ENCODE measurements around the gene SND1.
A peak's percentile ranks its signal among the peaks of the same experiment; 100 is the strongest.
"Not testable (repeated sequence)": the region's sequence is repeated elsewhere in the genome, so short reads cannot be mapped to it uniquely, and the experiment has no call there.

The SND1 gene

GRCh38 chr7:127894588-127894987 is 242.6 kb downstream of the SND1 start:
- no peak for DNase-seq

DNA sequence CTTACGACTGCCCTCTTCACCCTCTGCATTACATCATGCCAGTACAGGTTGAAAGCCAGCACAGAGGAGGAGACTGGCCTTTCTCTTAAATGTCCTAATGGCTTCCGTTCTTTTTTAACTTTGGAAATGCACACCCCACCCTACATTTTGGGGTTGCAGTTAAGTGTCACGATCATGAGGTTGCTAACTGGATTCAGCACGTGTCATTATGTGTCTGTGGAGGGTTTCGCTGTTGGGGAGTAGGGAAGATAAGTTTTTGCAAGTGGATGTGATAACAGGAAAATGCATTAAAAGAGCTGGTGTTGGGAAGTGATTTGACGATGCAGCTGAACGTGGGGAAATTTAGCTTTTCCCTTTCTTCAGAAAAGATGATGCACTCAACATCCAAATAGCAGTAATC is 243.4 kb downstream of the SND1 start:
- DNase-seq: no peak

DNA sequence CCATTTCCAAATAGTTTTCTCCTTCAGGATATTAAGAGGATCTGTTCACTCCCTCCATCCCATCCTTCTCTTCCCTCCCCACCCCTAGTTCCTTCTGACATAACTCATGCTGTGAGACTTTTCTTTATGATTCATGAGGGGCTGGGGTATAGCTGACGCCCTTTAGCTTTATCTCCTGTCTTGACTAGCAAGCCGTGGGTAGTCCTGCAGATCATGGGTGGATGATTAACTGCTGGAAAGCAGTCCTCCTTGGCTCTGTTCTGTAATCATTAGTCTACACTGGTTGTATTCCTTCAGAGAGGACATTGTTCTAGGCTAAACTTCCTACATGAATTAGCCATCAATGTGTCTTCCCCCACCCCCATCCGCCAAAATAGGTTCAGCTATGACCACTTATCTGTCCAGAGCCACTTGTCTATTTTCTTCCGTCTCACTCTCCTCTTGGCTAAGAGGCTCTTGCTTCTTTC is 243.9 kb downstream of the SND1 start:
- DNase-seq: no peak

- DNase-seq: no peak
Observed at GRCh38 chr7:127896659-127897058, 244.7 kb downstream of the SND1 start.

DNA sequence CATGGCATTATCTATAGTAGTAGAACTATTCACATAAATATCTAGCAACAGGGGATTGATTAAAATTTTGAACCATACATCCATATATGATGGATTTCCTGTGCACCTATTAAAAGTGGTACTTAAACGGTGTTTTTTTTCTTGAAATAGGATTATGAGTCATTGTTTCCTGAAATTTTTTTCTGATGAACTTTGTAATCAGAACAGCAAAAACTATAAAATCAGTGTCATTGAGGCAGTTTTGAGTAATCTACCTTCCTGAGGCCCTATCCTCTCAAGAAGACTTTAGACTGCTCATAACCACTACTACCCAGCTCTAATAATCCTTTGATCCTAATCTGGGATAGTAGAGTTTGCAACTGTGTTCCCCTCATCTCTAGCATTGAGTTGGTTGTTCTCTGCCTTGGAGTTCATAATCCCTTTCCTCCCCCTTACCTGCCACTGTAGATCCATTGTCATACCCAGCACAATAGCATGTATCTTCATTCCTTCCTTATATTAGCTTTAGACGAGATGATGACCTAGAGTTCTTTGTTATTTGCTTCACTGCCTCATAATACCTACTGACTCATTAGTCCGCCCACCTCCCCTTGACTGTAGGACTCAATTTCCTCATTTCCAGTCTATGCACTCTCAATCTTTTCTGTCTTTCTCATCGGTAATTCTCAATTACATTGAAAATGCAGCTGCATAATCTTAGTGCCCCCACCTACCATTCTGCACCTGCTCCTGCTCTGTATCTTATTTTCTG is 245.9 kb downstream of the SND1 start:
- no peak for DNase-seq

GRCh38 chr7:127899411-127899810 is 247.4 kb downstream of the SND1 start:
- DNase-seq: peak in 1 of 2 experiments; percentile 21

- no peak for DNase-seq
Observed at GRCh38 chr7:127900141-127900540, 248.1 kb downstream of the SND1 start.

DNA sequence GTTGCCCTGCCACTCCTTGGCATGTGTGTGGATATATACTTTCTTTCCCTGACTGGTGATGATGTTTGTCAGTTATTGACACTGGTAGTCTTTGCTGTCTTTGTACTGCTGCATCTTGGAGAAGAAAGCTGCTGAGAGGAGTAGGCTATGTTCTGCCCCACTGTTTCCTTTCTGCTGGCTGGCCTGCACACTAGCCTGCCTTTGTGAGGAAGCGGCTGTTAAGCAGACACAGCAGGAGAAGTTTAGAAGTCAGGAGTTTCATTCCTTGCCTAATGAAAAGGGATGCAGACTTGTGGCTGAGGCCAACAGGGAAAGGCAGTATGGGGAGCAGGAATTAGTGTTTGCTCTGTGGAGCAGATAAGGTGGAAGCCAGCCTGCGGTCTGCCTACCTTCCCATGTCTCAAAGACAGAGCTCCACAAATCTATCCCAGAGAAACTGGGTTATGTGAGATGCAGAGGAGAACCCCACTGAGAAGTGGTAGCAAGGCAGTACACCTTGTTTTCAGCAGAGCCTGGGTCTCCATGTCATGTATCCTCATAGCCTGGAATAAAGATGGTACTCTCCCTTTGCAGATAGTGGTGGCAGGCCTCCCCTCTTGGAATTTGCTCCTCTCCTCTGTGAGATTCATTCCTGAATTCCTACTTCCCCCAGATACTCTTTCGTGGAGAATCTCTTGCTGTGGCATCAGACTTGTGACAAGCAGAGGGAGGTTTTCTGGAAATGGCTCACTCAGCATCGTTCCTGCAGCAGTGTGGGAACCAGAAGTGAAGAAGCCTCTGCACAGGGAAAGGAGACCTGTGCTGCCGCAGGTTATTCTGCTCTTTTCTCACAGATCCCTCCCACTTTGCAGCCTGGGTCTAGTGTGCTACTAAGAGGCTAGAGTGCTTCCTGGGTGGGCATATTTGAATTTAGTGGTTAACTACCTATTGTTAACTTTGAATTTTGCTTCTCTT is 249.0 kb downstream of the SND1 start:
- DNase-seq: no peak

DNA sequence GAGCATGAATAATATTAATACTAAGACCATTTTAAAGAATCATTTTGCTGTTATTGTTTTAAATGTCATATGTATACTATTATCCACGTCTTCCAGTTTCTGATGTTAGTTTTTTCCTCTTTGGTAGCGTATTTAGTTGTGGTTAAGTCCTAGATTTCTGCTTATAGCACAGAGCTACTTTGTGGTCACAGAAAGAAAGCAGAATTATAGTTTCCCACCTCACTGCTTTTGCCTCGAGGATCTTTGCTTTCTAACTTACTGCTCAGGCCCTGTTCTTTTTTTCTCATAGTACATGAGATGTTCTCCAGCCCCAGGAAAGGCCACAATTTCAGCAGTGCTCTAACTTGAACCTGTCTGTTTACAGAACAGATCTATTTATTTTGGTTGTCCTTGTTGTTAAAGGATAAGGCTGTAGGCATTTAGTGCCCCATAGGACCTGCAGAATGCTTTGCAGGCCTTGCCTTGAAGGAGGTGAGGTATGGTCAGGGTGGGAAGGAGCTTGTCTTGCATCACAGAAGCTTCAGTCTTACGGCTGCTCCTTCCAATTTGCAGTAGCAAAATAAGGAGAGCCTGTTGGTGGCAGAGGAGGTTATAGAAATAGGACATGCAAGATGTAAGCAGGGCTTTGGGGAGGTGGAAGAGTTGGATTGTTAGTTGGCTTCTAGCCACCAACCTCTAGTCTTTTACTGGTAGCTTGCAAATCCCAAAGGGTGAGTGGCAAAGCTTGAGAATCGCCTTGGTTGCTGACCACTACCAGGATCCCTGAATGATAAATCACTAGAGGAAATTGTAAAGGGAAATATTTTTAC is 250.1 kb downstream of the SND1 start:
- DNase-seq: no peak

GRCh38 chr7:127902753-127903152 is 250.8 kb downstream of the SND1 start:
- not testable (repeated sequence) for DNase-seq

GRCh38 chr7:127903892-127904669 is 252.1 kb downstream of the SND1 start:
- no peak for DNase-seq

- DNase-seq: no peak
Observed at GRCh38 chr7:127904670-127904985, 252.6 kb downstream of the SND1 start.

- no peak for DNase-seq
Observed at GRCh38 chr7:127905021-127905420, 253.0 kb downstream of the SND1 start.

GRCh38 chr7:127905491-127906330 is 253.7 kb downstream of the SND1 start:
- DNase-seq: no peak

DNA sequence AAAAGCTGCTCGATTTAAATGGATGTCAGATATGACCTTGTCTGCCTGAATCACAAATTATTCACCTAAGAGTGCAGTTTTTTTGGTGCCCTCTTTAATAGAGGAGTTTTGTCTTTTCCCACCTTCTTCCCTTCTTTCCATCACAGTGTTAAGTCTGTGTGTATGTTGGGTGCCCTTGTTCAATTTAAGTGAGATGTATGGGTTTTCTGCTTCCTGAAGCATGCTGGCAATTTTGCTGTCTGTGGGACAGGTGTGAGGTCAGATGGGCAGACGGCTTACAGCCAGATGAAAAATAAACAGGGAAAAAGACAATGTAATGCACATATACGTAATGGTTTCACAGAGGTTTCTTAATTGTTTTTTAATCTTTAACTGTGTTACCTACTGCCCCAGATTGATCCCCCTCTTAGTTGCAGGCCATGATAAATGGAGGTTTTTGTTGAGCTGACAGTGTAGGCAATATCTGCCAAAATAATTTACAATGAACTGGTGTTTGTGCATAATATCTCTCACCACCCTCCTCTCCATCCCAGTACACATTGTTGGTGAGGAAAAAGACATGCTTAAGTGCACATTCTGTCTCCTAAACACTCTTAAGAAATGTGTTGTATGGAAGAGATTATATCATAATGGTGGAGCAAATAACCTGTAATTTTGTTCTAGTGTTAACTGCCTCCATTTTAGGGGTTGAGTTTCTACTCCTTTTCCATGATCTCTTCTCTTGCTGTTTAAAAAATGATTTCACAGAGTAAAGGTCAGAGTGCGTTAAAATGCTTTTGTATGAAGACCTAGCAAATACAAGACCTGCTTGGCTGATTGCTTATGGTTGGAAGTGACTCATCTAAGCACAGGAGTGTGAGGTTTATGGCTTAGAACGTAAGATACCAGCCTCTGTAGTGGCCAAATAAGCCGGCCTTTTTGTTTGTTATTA is 255.4 kb downstream of the SND1 start:
- DNase-seq: no peak

DNA sequence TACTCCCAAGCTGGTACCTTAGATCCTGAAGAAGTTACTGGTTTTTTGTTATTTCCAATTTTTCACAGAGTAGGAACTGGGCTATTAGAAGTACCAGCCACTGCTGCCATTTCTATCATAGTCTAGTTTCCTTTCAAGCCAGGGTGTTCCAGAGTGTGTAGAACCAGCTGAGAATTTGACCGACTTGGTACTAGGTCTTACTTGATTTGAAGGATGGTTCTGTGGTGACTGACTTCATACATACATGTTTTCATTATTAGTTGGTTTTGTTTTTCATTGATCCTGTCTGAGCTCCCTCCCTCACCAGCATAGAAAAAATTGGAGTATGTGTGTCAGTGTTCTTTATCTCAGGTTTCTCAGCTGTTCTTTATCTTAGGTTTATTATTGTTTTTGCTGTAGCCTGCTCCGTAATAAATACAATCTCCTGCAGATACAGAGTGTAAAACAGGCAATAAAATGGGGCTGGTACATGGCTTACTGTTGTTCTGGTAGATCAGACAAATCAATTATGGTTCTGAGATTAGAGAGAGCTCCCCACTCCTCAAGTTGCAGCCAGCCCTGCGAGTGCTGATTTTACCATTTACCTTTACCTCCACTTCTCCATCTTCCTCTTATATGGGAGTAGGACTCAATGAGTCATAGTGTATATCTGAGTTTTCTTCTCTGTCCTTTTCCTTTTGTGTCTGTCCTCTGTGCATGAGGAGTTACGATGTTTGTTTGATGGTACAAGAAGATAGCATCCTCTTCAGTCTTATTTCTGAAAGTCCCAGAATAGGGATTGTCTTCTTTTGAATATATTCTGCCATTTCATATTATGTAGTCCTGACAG is 256.6 kb downstream of the SND1 start:
- DNase-seq: no peak

DNA sequence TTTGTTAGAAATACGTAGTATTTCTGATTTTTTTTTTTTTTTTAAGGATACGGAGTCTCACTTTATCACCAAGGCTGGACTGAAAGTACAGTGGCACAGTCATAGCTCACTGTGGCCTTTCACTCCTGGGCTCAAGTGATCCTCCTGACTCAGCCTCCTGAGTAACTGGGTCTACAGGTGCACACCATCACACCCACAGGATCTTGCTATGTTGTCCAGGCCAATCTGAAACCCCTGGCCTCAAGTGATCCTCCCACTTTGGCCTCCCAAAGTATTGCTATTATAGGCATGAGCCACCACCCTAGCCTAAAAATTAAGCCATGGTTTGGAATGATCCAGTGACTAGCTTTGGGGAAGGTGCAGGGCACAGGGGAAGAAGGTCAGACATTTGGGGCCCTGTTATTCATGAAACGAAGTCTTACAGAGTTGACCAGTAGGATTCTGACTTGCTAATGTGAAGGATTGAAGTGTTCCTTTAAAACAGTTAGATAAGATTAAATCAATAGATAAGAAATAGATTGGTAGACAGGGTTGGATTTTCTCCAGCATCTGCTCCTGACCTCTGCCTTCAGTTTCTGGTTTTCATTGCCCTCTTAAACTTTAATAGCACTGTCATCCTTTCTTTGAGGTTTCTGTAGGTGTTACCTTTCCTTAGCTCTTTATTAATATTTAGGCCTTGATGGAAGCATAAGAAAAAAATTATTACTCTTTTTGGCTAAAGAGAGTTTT is 257.6 kb downstream of the SND1 start:
- no peak for DNase-seq

DNA sequence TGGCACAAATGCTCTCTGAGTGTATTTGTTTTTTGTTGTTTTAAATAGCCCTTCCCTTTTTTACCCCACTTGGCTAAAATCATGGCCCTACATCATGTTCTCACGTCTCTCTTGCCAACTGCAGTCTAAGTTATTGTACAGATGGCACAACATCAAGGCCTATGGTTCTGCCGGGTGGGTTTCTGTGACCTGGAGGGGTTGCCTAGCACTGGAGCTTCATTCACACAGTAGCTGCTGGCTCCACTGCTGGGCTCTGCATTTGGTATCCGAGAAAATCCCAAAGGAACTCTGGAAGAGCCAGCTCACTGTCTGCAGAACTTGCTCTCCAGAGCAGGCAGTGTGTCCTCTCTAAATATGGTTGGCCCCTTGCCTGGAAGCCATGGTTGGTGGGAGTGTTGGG is 258.7 kb downstream of the SND1 start:
- peak in 1 of 2 experiments; percentile 58 for DNase-seq

All from NCI-H446 (cell line).